Measurements from ENCODE around the gene MXD4. TPM values are rescaled to one million over a fixed set of nuclear protein-coding genes. Genes with fewer than 3 reads are reported as not detected.
"Not testable (repeated sequence)": the region's sequence is repeated elsewhere in the genome, so short reads cannot be mapped to it uniquely, and the experiment has no call there.

MXD4 gene
- total and polyA plus RNA-seq, 11 donors: 27.5 to 76.6 (median 35.7) TPM

DNA sequence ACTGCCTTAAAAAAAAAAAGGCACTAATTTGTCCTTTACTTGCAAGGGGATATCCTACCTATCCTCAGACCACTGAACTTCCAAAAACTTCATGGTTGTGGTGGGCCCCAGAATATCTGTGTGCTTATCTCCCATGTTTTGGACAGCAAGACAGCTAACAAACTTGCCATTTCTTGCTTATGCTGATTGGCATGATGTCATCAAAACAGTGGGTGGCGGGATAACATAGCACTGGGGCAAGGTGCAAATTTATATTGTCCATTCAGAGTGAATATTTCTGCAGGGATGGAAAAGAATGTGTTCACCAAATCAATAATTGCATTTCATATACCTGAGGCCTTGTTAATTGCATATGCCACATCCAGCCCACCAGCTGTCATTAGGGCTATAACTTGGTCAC lies 43.5 kb downstream of the MXD4 start:
- H3K9me3 ChIP-seq: no peaks in the 10 kb centered on the region
- WGBS, 4 donors: 67 to 98% (median 97%) methylated on average over 1 of the region's 1 CpG
- peaks cover 0 to 12% (median 8%) of the 10 kb centered on the region in 9 donors for H3K36me3 ChIP-seq
- H3K27me3 ChIP-seq: no peaks in the 10 kb centered on the region
- peaks cover 0 to 8% (median 0%) of the 10 kb centered on the region in 12 donors for H3K4me1 ChIP-seq
- no peak for TF ChIP-seq POLR2A (IDR thresholded peaks at IDR 0.05)
- TF ChIP-seq, protein P1, sequence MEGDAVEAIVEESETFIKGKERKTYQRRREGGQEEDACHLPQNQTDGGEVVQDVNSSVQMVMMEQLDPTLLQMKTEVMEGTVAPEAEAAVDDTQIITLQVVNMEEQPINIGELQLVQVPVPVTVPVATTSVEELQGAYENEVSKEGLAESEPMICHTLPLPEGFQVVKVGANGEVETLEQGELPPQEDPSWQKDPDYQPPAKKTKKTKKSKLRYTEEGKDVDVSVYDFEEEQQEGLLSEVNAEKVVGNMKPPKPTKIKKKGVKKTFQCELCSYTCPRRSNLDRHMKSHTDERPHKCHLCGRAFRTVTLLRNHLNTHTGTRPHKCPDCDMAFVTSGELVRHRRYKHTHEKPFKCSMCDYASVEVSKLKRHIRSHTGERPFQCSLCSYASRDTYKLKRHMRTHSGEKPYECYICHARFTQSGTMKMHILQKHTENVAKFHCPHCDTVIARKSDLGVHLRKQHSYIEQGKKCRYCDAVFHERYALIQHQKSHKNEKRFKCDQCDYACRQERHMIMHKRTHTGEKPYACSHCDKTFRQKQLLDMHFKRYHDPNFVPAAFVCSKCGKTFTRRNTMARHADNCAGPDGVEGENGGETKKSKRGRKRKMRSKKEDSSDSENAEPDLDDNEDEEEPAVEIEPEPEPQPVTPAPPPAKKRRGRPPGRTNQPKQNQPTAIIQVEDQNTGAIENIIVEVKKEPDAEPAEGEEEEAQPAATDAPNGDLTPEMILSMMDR (IDR thresholded peaks at IDR 0.05): no peak
- no peak overlapping the region for H3K27ac ChIP-seq
- no peak overlapping the region for H3K4me3 ChIP-seq
- intact Hi-C loops (cut with DNase I): loop anchor here in 3 of 10 donors (5.0 to 10.0 kb wide), 4 partner anchors 134 to 416 kb away; no protein-coding TSS in a partner anchor
- DNase-seq (no peak), ATAC-seq (no peak)

- Histone ChIP-seq H3K9me3 (no peaks in the 10 kb centered on the region), H3K4me3 (no peak overlapping the region), H3K27me3 (no peaks in the 10 kb centered on the region), H3K27ac (no peak overlapping the region), H3K4me1 (peaks cover 0 to 8% (median 0%) of the 10 kb centered on the region in 12 donors), H3K36me3 (peaks cover 0 to 5% (median 3%) of the 10 kb centered on the region in 9 donors)
- 71 to 89% (median 77%) methylated on average over 3 of the region's 3 CpGs for WGBS, 4 donors
- intact Hi-C loops (cut with DNase I): loop anchor here in 3 of 10 donors (5.0 to 10.0 kb wide), 4 partner anchors 135 to 417 kb away; no protein-coding TSS in a partner anchor
- DNase-seq (no peak), ATAC-seq (no peak)
- no peak for TF ChIP-seq POLR2A (IDR thresholded peaks at IDR 0.05)
- TF ChIP-seq, protein P1 (IDR thresholded peaks at IDR 0.05): no peak
Measured at GRCh38 chr4:2217726-2218125, 44.2 kb downstream of the MXD4 start.

- H3K27me3 ChIP-seq: no peaks in the 10 kb centered on the region
- 74 to 93% (median 81%) methylated on average over 1 of the region's 1 CpG for WGBS, 4 donors
- no peak for DNase-seq
- H3K27ac ChIP-seq: no peak overlapping the region
- TF ChIP-seq POLR2A (IDR thresholded peaks at IDR 0.05): no peak
- no peaks in the 10 kb centered on the region for H3K4me1 ChIP-seq
- H3K36me3 ChIP-seq: peaks cover 0 to 6% (median 0%) of the 10 kb centered on the region in 9 donors
- intact Hi-C loops (cut with DNase I): loop anchor here in 1 of 10 donors (10.0 kb wide), 1 partner anchor 422 kb away; no protein-coding TSS in a partner anchor
- no peak for ATAC-seq
- no peaks in the 10 kb centered on the region for H3K9me3 ChIP-seq
- H3K4me3 ChIP-seq: no peak overlapping the region
Measured at GRCh38 chr4:2212831-2213230, 49.1 kb downstream of the MXD4 start.

- ATAC-seq; H3K4me1 ChIP-seq; H3K27ac ChIP-seq; intact Hi-C loops (cut with DNase I); H3K4me3 ChIP-seq; H3K9me3 ChIP-seq; H3K27me3 ChIP-seq; DNase-seq: not testable (repeated sequence)
- H3K36me3 ChIP-seq: peaks cover 0 to 11% (median 0%) of the 10 kb centered on the region in 9 donors
- 91 to 100% (median 97%) methylated on average over 1 of the region's 1 CpG for WGBS, 4 donors
Measured at GRCh38 chr4:2202789-2203188, 59.1 kb downstream of the MXD4 start.

Other genes with a start within 250 kb of the MXD4 start
- 1 to 10 TPM in 1 of 9 donors, under 1 TPM in 8; 0.19 to 3.1 (median 0.33) TPM for gene NAT8L, start 202.8 kb downstream of the MXD4 start, total RNA-seq
- under 1 TPM; 0.27 to 0.30 TPM for gene NAT8L, start 202.8 kb downstream of the MXD4 start, polyA plus RNA-seq
- gene HAUS3, start 20.0 kb downstream of the MXD4 start, total RNA-seq: 1 to 10 TPM; 4.2 to 8.3 (median 6.3) TPM
- gene HAUS3, start 20.0 kb downstream of the MXD4 start, polyA plus RNA-seq: 1 to 10 TPM; 4.2 to 6.8 TPM
- 1 to 10 TPM in 7 of 9 donors, under 1 TPM in 2; 0.38 to 4.5 (median 2.6) TPM for gene POLN, start 20.0 kb downstream of the MXD4 start, total RNA-seq
- under 1 TPM; 0.79 to 0.84 TPM for gene POLN, start 20.0 kb downstream of the MXD4 start, polyA plus RNA-seq
- gene ZFYVE28, start 156.5 kb upstream of the MXD4 start, total RNA-seq: 10 to 100 TPM in 2 of 9 donors, 1 to 10 TPM in 7; 2.6 to 11.9 (median 5.6) TPM
- 1 to 10 TPM; 4.3 to 5.0 TPM for gene ZFYVE28, start 156.5 kb upstream of the MXD4 start, polyA plus RNA-seq
- gene CFAP99, start 156.8 kb upstream of the MXD4 start, total RNA-seq: not detected
- not detected for gene CFAP99, start 156.8 kb upstream of the MXD4 start, polyA plus RNA-seq
- gene RNF4, start 207.0 kb upstream of the MXD4 start, total RNA-seq: 10 to 100 TPM; 24.3 to 45.7 (median 30.8) TPM
- 10 to 100 TPM; 10.6 to 36.3 TPM for gene RNF4, start 207.0 kb upstream of the MXD4 start, polyA plus RNA-seq

Data from heart left ventricle (tissue), 16 donors.